Coronary artery (tissue), 2 donors: ENCODE data around the gene FOSL1.

ENCODE experiments used
- DNase-seq: peaks from one replicate; pipeline ENCODE4 v3.0.0-alpha.2; 2017; ENCODE audit warnings: low spot score
- H3K27ac ChIP-seq, 2 donors: fragments of 200-600 bp; sonication (generic); one replicate each; pipeline ENCODE4 v1.5.1; 2016 to 2019
- H3K4me3 ChIP-seq: fragments of 200-600 bp; sonication (generic); 2 replicates; pipeline ENCODE4 v1.5.1; 2016; ENCODE audit warnings: mild to moderate bottlenecking, moderate library complexity
- CTCF ChIP-seq: fragments of 200-600 bp; sonication (generic); IDR thresholded peaks from one replicate; pipeline ENCODE4 v1.5.1; 2019; ENCODE audit warnings: antibody characterized with exemption

FOSL1 gene

GRCh38 chr11:65900125-65900898 lies at the start of gene FOSL1:
Gene FOSL1, minus strand, starts transcription at chr11:65900388. Its CDS starts 49 bp downstream, at chr11:65900339.
- DNase-seq = peak; percentile 93
- peak within 1 kb of the TSS; percentile 60 to 88 for H3K27ac ChIP-seq

GRCh38 chr11:65947603-65948125 lies 47.5 kb upstream of the FOSL1 start:
- no peak for TF ChIP-seq CTCF
- DNase-seq = no peak
- H3K4me3 ChIP-seq = no peak overlapping the region
- H3K27ac ChIP-seq = no peak overlapping the region

More at GRCh38 chr11:65900125-65900898, at the start of gene FOSL1:
- peak within 1 kb of the TSS; percentile 81 for H3K4me3 ChIP-seq
- TF ChIP-seq CTCF = no peak

- no peak overlapping the region for H3K4me3 ChIP-seq
- no peak overlapping the region for H3K27ac ChIP-seq
- TF ChIP-seq CTCF = no peak
- no peak for DNase-seq
Measured at GRCh38 chr11:65947133-65947532, 46.9 kb upstream of the FOSL1 start.

GRCh38 chr11:65946655-65947054 lies 46.5 kb upstream of the FOSL1 start:
- no peak for TF ChIP-seq CTCF
- no peak overlapping the region for H3K27ac ChIP-seq
- H3K4me3 ChIP-seq = no peak overlapping the region
- DNase-seq = no peak

GRCh38 chr11:65945941-65946558 lies 45.9 kb upstream of the FOSL1 start:
- no peak overlapping the region for H3K27ac ChIP-seq
- H3K4me3 ChIP-seq = no peak overlapping the region
- DNase-seq = no peak
- no peak for TF ChIP-seq CTCF

GRCh38 chr11:65945430-65945911 lies 45.3 kb upstream of the FOSL1 start, which contains the start of gene TSGA10IP:
Gene TSGA10IP, plus strand, starts transcription at chr11:65945480. Its CDS starts 196 bp downstream, at chr11:65945676.
- H3K27ac ChIP-seq = no peak within 1 kb of the TSS
- no peak within 1 kb of the TSS for H3K4me3 ChIP-seq
- no peak for DNase-seq
- no peak for TF ChIP-seq CTCF
